ENCODE measurements around the gene STING1.
"Not testable (repeated sequence)": the region's sequence is repeated elsewhere in the genome, so short reads cannot be mapped to it uniquely, and the experiment has no call there.

The STING1 gene

GRCh38 chr5:139503036-139503817 lies 20.7 kb upstream of the STING1 start:
- DNase-seq (ENCODE audit: low read depth in 2 of 2) = not testable (repeated sequence)

DNA sequence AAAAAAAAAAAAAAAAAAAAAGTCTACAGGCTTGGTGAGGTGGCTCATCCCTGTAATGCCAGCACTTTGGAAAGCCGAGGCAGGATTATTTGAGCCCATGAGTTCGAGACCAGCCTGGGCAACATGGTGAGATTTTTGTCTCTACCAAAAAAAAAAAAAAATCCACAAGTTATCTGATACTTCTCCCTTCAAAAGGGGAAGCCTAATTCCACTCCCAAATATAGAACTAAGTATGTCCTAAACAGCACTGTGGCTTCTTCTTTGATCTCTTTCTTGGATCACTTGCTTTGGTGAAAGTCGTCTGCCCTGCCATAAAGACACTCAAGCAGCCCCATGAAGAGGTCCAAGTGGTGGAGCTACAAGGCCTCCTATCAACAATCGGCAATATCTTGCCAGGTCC lies 18.8 kb upstream of the STING1 start:
- DNase-seq (ENCODE audit: low read depth in 2 of 2) = no peak

DNA sequence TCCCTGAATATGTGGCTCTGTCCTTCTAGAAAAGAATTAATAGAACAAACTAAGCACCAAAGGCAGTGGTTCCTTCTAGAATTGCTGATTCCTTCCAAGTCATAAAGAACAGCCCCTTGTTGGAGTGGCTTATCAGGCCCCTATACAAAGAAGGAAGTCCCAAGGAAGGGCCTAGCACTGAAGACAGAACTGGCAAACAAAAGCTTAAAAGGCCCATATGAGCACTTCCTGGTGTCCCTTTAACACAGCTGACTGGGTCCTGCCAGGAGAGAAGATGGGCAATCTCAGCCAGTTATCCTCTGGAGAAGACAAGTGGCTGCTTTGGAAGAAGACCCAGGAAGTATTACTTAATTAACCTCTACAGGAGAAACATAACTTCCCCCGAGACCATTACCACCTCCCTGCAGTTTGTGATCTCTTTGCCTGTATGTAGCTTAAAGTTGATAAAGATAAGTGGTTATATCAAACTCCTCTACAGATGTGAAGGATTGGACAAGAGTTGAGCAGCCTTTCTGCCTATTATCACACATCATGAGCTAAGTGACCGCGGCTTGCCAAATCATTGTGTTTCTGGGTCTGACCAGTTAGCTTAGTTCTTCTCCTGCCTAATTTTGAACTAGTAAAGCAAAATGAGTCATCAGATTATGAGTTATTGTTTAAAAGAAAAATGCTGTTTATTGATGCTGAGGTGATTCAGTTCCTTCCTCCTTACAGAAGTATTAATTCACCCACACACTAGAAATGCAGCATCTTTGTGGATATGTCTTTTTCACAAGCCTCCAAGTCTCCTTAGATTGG lies 13.3 kb upstream of the STING1 start:
- DNase-seq (ENCODE audit: low read depth in 2 of 2) = no peak

- no peak for DNase-seq (ENCODE audit: low read depth in 2 of 2)
Measured at GRCh38 chr5:139494832-139495231, 12.3 kb upstream of the STING1 start.

- DNase-seq (ENCODE audit: low read depth in 2 of 2) = no peak
Measured at GRCh38 chr5:139494256-139494655, 11.7 kb upstream of the STING1 start.

DNA sequence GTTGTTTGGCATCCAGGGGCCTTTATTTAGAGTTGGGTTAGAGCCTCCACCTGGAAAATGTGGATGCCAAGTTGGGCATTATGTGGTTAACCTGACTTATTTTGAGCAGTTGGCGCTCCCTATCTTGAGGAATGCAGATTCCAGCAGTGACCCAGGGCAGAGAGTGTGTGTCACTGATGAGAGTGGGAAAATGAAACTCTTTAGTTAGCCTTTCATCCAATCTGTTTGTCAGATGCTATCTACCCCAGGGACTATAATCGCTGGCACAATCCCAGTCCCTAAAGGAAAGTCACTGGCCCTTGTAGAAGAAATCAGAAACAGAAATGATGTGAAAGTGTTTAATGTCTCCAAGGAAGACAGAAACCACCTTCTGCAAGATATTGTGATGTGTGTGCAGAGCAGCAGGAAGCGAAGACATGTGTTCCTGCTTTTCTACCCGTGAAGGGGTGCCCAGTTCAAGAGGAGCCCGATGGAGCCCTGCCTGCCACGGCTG lies 10.2 kb upstream of the STING1 start:
- DNase-seq (ENCODE audit: low read depth in 2 of 2) = no peak

- DNase-seq (ENCODE audit: low read depth in 2 of 2) = no peak
Measured at GRCh38 chr5:139488260-139488659, 5.7 kb upstream of the STING1 start.

DNA sequence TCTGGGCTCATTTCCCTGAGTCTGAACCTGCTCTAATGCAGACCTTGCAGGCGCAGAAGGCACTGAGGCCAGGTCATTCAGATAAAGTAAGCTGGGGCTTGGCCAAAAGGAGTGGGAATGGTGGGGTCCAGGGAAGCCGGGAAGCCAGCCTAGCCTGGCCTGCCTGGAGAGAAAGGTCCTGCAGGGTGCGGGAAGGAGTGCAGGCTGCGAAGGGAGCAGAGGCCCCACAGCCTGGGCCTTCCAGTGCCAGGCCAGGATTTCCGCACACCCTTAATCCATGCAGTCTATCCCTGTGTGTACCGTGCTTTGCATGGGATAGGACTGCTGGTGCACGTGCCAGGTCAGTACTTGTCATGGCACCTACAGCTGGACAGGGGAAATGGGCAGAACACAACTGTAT lies 3.6 kb upstream of the STING1 start:
- no peak for DNase-seq (ENCODE audit: low read depth in 2 of 2)

GRCh38 chr5:139482890-139483208 lies 291 bp upstream of the STING1 start:
- not testable (repeated sequence) for DNase-seq (ENCODE audit: low read depth in 2 of 2)

GRCh38 chr5:139481580-139482049 lies 943 bp downstream of the STING1 start:
- DNase-seq (ENCODE audit: low read depth in 2 of 2) = no peak

- no peak for DNase-seq (ENCODE audit: low read depth in 2 of 2)
Measured at GRCh38 chr5:139481122-139481533, 1.4 kb downstream of the STING1 start.

DNA sequence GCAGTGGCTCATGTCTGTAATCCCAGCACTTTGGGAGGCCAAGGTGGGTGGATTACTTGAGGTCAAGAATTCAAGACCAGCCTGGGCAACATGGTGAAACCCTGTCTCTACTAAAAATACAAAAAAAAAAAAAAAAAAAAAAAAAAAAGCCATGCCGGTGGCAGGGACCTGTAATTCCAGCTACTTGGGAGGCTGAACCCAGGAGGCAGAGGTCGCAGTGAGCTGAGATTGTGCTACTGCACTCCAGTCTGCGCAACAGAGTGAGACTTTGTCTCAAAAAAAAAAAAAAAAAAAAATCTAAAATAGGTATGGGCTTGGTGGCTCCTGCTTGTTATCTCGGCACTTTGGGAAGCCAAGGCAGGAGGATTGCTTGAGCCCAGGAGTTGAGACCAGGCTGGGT lies 2.8 kb downstream of the STING1 start:
- not testable (repeated sequence) for DNase-seq (ENCODE audit: low read depth in 2 of 2)

DNA sequence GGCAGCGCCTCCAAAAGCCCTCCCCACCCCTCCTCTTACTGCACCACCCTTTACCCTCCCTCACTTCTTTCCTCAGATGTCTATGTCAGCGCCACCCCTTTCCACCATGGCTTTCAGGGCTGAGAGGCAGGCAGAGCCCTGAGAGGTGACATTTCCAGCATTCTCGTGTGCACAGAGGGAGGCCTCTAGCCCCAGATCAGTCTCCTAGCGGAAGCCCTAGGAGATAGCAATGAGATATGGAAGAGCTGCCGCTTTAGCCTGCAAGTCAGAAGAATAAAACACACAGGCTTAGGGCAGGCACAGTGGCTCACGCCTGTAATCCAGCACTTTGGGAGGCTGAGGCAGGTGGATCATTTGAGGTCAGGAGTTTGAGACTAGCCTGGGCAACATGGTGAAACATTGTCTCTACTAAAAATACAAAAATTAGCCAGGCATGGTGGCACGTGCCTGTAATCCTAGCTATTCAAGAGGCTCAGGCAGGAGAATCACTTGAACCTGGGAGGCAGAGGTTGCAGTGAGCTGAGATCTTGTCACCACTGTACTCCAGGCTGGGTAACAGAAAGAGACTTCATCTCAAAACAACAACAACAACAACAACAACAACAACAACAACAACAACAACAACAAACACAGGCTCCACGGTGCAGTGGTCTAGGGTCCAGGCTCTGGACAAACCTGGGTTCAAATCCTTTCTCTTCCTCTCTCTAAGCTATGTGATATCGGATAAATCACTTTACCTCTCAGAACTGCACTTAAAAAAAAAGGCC lies 3.7 kb downstream of the STING1 start:
- not testable (repeated sequence) for DNase-seq (ENCODE audit: low read depth in 2 of 2)

GRCh38 chr5:139475865-139476617 lies 6.5 kb downstream of the STING1 start:
- DNase-seq (ENCODE audit: low read depth in 2 of 2) = no peak

GRCh38 chr5:139474890-139475791 lies 7.4 kb downstream of the STING1 start:
- no peak for DNase-seq (ENCODE audit: low read depth in 2 of 2)

GRCh38 chr5:139473565-139473964 lies 9.0 kb downstream of the STING1 start:
- DNase-seq (ENCODE audit: low read depth in 2 of 2) = no peak

DNA sequence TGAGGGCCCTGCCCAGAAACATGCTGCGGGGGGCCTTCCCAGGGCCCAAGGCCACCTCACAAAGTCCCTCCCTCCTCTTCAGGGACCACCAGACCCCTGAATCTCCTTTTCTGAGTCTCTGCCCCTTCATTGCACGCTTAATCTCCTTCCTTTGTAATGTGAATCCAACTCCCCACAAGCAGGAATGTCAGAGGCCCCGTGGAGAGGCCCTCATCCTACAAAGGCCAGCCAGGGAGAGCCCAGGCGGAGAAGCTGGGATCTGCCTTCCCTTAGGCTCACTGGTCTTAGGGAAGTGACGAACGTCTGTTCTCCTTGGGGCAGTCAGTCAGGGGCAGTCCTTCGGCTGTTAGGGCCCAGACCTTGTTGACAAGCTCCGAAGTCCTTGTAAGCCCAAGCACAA lies 9.5 kb downstream of the STING1 start:
- no peak for DNase-seq (ENCODE audit: low read depth in 2 of 2)

GRCh38 chr5:139472386-139473030 lies 10.1 kb downstream of the STING1 start:
- no peak for DNase-seq (ENCODE audit: low read depth in 2 of 2)

- DNase-seq (ENCODE audit: low read depth in 2 of 2) = no peak
Measured at GRCh38 chr5:139470821-139471300, 11.7 kb downstream of the STING1 start, which contains the start of gene SMIM33. TSS of gene SMIM33 (plus strand) at chr5:139471004. CDS start at chr5:139471122, 118 bp downstream.

Data from stimulated activated CD4-positive, alpha-beta T cell treated with anti-CD3 and anti-CD28 coated beads, Interleukin-4, amount 100 ng/mL, for 48 hours (primary cell).